Fibroblast of peridontal ligament (primary cell): Measurements from ENCODE around the gene NHERF2.

Experiments
- DNase-seq: peaks from one replicate; pipeline ENCODE4 v3.0.0-alpha.2; 2010; ENCODE audit errors: extremely low read depth

NHERF2 gene

GRCh38 chr16:2040787-2041522 lies 14.3 kb downstream of the NHERF2 start:
- DNase-seq: no peak

GRCh38 chr16:2042171-2042985 lies 15.7 kb downstream of the NHERF2 start:
- DNase-seq: no peak

- DNase-seq: no peak
Observed at GRCh38 chr16:2042986-2043666, 16.4 kb downstream of the NHERF2 start.

- no peak for DNase-seq
Observed at GRCh38 chr16:2043667-2044451, 17.2 kb downstream of the NHERF2 start.

GRCh38 chr16:2044541-2044940 lies 17.8 kb downstream of the NHERF2 start:
- no peak for DNase-seq

- DNase-seq: no peak
Observed at GRCh38 chr16:2045965-2046892, 19.5 kb downstream of the NHERF2 start.

GRCh38 chr16:2046893-2047329 lies 20.2 kb downstream of the NHERF2 start:
- no peak for DNase-seq

- peak; percentile 92 for DNase-seq
Observed at GRCh38 chr16:2047330-2048115, 20.8 kb downstream of the NHERF2 start, which contains the start of the genes NTHL1 and TSC2. Gene NTHL1, minus strand, starts transcription at chr16:2047834. Its CDS starts 11 bp downstream, at chr16:2047823. Gene TSC2, plus strand, starts transcription at chr16:2047985. Its CDS starts 631 bp downstream, at chr16:2048616.

GRCh38 chr16:2048116-2048543 lies 21.4 kb downstream of the NHERF2 start:
- no peak for DNase-seq

GRCh38 chr16:2053211-2053610 lies 26.5 kb downstream of the NHERF2 start:
- no peak for DNase-seq

GRCh38 chr16:2053897-2054296 lies 27.2 kb downstream of the NHERF2 start:
- DNase-seq: no peak

GRCh38 chr16:2054543-2055245 lies 28.0 kb downstream of the NHERF2 start:
- DNase-seq: no peak

GRCh38 chr16:2056077-2056476 lies 29.4 kb downstream of the NHERF2 start:
- DNase-seq: peak; percentile 20

- DNase-seq: no peak
Observed at GRCh38 chr16:2056681-2057407, 30.1 kb downstream of the NHERF2 start.

GRCh38 chr16:2057438-2057837 lies 30.7 kb downstream of the NHERF2 start:
- no peak for DNase-seq

GRCh38 chr16:2058420-2058819 lies 31.7 kb downstream of the NHERF2 start:
- no peak for DNase-seq

- no peak for DNase-seq
Observed at GRCh38 chr16:2058872-2059271, 32.2 kb downstream of the NHERF2 start.

- no peak for DNase-seq
Observed at GRCh38 chr16:2060346-2060745, 33.6 kb downstream of the NHERF2 start.
